GM18498 (cell line): ENCODE data around the gene ARTN.

Experiments
- ATAC-seq: cut with Tn5 transposase; IDR thresholded peaks from one replicate; pipeline ENCODE4 v1.9.1; 2021; ENCODE audit warnings: mild to moderate bottlenecking, moderate library complexity; ENCODE audit not compliant: unreplicated experiment

ARTN gene

GRCh38 chr1:43921022-43921421, 12.6 kb upstream of the ARTN start:
- no peak for ATAC-seq

- no peak for ATAC-seq
Observed at GRCh38 chr1:43924516-43924915, 9.1 kb upstream of the ARTN start.

GRCh38 chr1:43925846-43926245, 7.8 kb upstream of the ARTN start:
- ATAC-seq = no peak

GRCh38 chr1:43930168-43930948, 3.2 kb upstream of the ARTN start:
- ATAC-seq = no peak

GRCh38 chr1:43930949-43931275, 2.7 kb upstream of the ARTN start:
- ATAC-seq = no peak

GRCh38 chr1:43931711-43932660, 1.6 kb upstream of the ARTN start:
- no peak for ATAC-seq

- no peak for ATAC-seq
Observed at GRCh38 chr1:43932786-43933385, 715 bp upstream of the ARTN start.

GRCh38 chr1:43934101-43934985, 742 bp downstream of the ARTN start:
- ATAC-seq = no peak

GRCh38 chr1:43934986-43935324, 1.4 kb downstream of the ARTN start:
- no peak for ATAC-seq

- no peak for ATAC-seq
Observed at GRCh38 chr1:43935711-43936427, 2.3 kb downstream of the ARTN start.

GRCh38 chr1:43936431-43937151, 3.0 kb downstream of the ARTN start:
- no peak for ATAC-seq

GRCh38 chr1:43937179-43937865, 3.7 kb downstream of the ARTN start:
- ATAC-seq = no peak

GRCh38 chr1:43938383-43938782, 4.8 kb downstream of the ARTN start:
- no peak for ATAC-seq

- no peak for ATAC-seq
Observed at GRCh38 chr1:43938892-43939587, 5.4 kb downstream of the ARTN start.

- ATAC-seq = no peak
Observed at GRCh38 chr1:43942411-43942810, 8.8 kb downstream of the ARTN start.

- no peak for ATAC-seq
Observed at GRCh38 chr1:43944860-43945259, 11.3 kb downstream of the ARTN start.

- ATAC-seq = no peak
Observed at GRCh38 chr1:43945674-43946235, 12.2 kb downstream of the ARTN start.
